Sigmoid colon (tissue), 7 donors: ENCODE results near the gene GLIPR2. TPM values are rescaled to one million over a fixed set of nuclear protein-coding genes. Genes with fewer than 3 reads are reported as not detected.

Experiments
- DNase-seq: peaks from one replicate; pipeline ENCODE4 v3.0.0-alpha.2; 2019
- H3K27ac ChIP-seq, 4 donors: fragments of 200-600 bp; sonication (generic); one replicate each; pipeline ENCODE4 v1.5.1; 2016 to 2019; ENCODE audit warnings: mild to moderate bottlenecking in 1 of 4
- H3K27me3 ChIP-seq, 3 donors: fragments of 200-600 bp; sonication (generic); one replicate each; pipeline ENCODE4 v1.5.1; 2019; ENCODE audit warnings: mild to moderate bottlenecking in 1 of 3
- H3K36me3 ChIP-seq, 4 donors: fragments of 200-600 bp; sonication (generic); one replicate each; pipeline ENCODE4 v1.5.1; 2016 to 2019
- H3K4me1 ChIP-seq, 4 donors: fragments of 200-600 bp; sonication (generic); one replicate each; pipeline ENCODE4 v1.5.1; 2017 to 2019
- H3K4me3 ChIP-seq, 4 donors: fragments of 200-600 bp; sonication (generic); one replicate each; pipeline ENCODE4 v1.5.1; 2017 to 2019; ENCODE audit warnings: mild to moderate bottlenecking in 2 of 4, moderate library complexity in 1 of 4
- H3K9me3 ChIP-seq, 4 donors: fragments of 200-600 bp in 3 of 4; sonication (generic) in 3 of 4; one replicate each; pipeline versions ENCODE4 v1.5.1 to v1.6.1; 2013 to 2019
- EP300 ChIP-seq, 4 donors: sonication (generic); formaldehyde crosslinking; IDR thresholded peaks; one replicate each; pipeline ENCODE4 v1.6.1; 2017; ENCODE audit warnings: antibody characterized with exemption in 4 of 4
- POLR2A ChIP-seq, 2 donors: fragments of 450-650 bp; IDR thresholded peaks; one replicate each; pipeline ENCODE4 v1.6.1; 2016; ENCODE audit warnings: antibody characterized with exemption in 2 of 2, mild to moderate bottlenecking in 2 of 2, moderate library complexity in 2 of 2
- POLR2AphosphoS5 ChIP-seq, 4 donors: sonication (generic); formaldehyde crosslinking; IDR thresholded peaks; one replicate each; pipeline ENCODE4 v1.6.1; 2017; ENCODE audit warnings: antibody characterized with exemption in 4 of 4
- WGBS, 2 donors: extraction: QIAGEN DNeasy Blood & Tissue Kit; methylation state at CpG; one replicate each; pipeline ENCODE4 v1.1.7; 2013; 5-methylcytosine and 5-hydroxymethylcytosine counted together
- intact Hi-C: fragments of 100-400 bp; cut with DNase I; formaldehyde crosslinking; loops from one replicate; pipeline ENCODE4 v1.15.1; 2023
- polyA plus RNA-seq, 3 donors: library from polyadenylated mRNA; stranded (reverse); fragments of 200-250 nt; gene quantifications; one replicate each; pipeline ENCODE4 v1.2.3, GENCODE V29; 2013
- total RNA-seq, 4 donors: library from RNA; depleted of rRNA; stranded (reverse); fragments of >200 nt; gene quantifications; one replicate each; pipeline ENCODE4 v1.1.0, GENCODE V29; 2016
- TF ChIP-seq, protein P1 (sequence below), 4 experiments: fragments of 450-650 bp in 3 of 4; fragments of 200-600 bp in 1 of 4; IDR thresholded peaks; one replicate each; pipeline ENCODE4 v1.5.1; 2016 to 2019; ENCODE audit warnings: antibody characterized with exemption in 4 of 4, mild to moderate bottlenecking in 3 of 4, moderate library complexity in 2 of 4
- donor health status: healthy with polysubstance abuse.
- donor health status: Bipolar disorder and iron deficiency.
- donor health status: healthy.

Gene GLIPR2
- total and polyA plus RNA-seq, 7 donors, result 29.8 to 90.6 (median 57.3) TPM

GRCh38 chr9:36189976-36190375 is 53.4 kb downstream of the GLIPR2 start:
- Histone ChIP-seq H3K4me3 (peak overlapping the region; percentile 86 to 98 (median 90)), H3K27me3 (no peaks in the 10 kb centered on the region), H3K9me3 (no peaks in the 10 kb centered on the region)

DNA sequence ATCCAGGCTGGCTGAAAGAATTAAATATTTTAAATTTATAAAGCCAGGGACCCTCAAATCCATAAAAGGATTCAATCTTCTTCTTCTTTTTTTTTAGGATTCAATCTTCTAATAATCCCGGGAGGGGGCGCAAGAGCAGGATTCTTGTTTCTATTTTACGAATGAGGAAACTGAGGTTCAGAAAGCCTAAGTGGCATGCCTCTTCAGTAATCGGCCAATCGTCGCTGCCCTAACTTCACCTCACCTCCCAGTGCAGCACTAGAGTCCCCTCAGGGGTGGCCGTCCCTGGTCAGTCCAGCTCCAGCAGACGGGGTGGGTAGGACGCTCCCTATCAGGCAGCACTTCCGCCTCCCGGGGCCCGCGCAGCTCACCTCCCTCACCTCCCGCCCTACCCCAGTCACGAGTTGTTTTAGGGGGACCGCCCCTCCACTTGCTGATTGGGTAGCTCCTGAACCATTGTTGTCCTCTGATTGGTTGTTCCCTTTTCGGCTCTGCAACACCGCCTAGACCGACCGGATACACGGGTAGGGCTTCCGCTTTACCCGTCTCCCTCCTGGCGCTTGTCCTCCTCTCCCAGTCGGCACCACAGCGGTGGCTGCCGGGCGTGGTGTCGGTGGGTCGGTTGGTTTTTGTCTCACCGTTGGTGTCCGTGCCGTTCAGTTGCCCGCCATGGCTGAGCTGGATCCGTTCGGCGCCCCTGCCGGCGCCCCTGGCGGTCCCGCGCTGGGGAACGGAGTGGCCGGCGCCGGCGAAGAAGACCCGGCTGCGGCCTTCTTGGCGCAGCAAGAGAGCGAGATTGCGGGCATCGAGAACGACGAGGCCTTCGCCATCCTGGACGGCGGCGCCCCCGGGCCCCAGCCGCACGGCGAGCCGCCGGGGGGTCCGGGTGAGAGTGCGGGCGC is 54.1 kb downstream of the GLIPR2 start, which contains the start of gene CLTA:
TSS of gene CLTA (plus strand) at position 534 of the 902 bp plus-strand sequence. CDS start at position 670, 136 bp downstream.
- Histone ChIP-seq H3K9me3 (no peaks in the 10 kb centered on the region), H3K27me3 (no peaks in the 10 kb centered on the region), H3K36me3 (no peaks in the 10 kb centered on the region), H3K4me1 (peaks cover 0 to 46% (median 41%) of the 10 kb centered on the region in 4 donors), H3K4me3 (peak within 1 kb of the TSS; percentile 86 to 98 (median 90)), H3K27ac (peak within 1 kb of the TSS; percentile 90 to 95 (median 92))
- peak; percentile 87 to 98 (median 96) for TF ChIP-seq POLR2AphosphoS5 (IDR thresholded peaks at IDR 0.05)
- TF ChIP-seq EP300 (IDR thresholded peaks at IDR 0.05), result no peak
- TF ChIP-seq, protein P1, sequence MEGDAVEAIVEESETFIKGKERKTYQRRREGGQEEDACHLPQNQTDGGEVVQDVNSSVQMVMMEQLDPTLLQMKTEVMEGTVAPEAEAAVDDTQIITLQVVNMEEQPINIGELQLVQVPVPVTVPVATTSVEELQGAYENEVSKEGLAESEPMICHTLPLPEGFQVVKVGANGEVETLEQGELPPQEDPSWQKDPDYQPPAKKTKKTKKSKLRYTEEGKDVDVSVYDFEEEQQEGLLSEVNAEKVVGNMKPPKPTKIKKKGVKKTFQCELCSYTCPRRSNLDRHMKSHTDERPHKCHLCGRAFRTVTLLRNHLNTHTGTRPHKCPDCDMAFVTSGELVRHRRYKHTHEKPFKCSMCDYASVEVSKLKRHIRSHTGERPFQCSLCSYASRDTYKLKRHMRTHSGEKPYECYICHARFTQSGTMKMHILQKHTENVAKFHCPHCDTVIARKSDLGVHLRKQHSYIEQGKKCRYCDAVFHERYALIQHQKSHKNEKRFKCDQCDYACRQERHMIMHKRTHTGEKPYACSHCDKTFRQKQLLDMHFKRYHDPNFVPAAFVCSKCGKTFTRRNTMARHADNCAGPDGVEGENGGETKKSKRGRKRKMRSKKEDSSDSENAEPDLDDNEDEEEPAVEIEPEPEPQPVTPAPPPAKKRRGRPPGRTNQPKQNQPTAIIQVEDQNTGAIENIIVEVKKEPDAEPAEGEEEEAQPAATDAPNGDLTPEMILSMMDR (IDR thresholded peaks at IDR 0.05), result peak; percentile 22 to 53 (median 48)
- peak; percentile 72 to 91 for TF ChIP-seq POLR2A (IDR thresholded peaks at IDR 0.05)
- WGBS, 2 donors, result 0% methylated on average over 68 of the region's 68 CpGs
- DNase-seq, result peak; percentile 99
- intact Hi-C loops, result loop anchor here (2.0 to 5.0 kb wide), 5 partner anchors 54 to 297 kb away; partner anchors contain the start of genes GLIPR2 and GNE

More at GRCh38 chr9:36189976-36190375, 53.4 kb downstream of the GLIPR2 start:
- intact Hi-C loops, result loop anchor here (2.0 to 5.0 kb wide), 5 partner anchors 53 to 297 kb away; partner anchors contain the start of genes GLIPR2 and GNE
- no peaks in the 10 kb centered on the region for H3K36me3 ChIP-seq
- peaks cover 0 to 44% (median 40%) of the 10 kb centered on the region in 4 donors for H3K4me1 ChIP-seq
- peak; percentile 53 for DNase-seq
- H3K27ac ChIP-seq, result peak overlapping the region; percentile 90 to 95 (median 92)
- no peak for TF ChIP-seq POLR2A (IDR thresholded peaks at IDR 0.05)
- 3 to 11% methylated on average over 9 of the region's 9 CpGs for WGBS, 2 donors

- no peaks in the 10 kb centered on the region for H3K9me3 ChIP-seq
- intact Hi-C loops, result loop anchor here (2.0 to 5.0 kb wide), 5 partner anchors 54 to 296 kb away; partner anchors contain the start of genes GLIPR2 and GNE
- TF ChIP-seq, protein P1 (IDR thresholded peaks at IDR 0.05), result no peak
- TF ChIP-seq POLR2A (IDR thresholded peaks at IDR 0.05), result no peak
- no peak for TF ChIP-seq POLR2AphosphoS5 (IDR thresholded peaks at IDR 0.05)
- no peak for TF ChIP-seq EP300 (IDR thresholded peaks at IDR 0.05)
- H3K36me3 ChIP-seq, result no peaks in the 10 kb centered on the region
- peak overlapping the region; percentile 90 to 95 (median 92) for H3K27ac ChIP-seq
- DNase-seq, result peak; percentile 72
- H3K4me1 ChIP-seq, result peaks cover 0 to 46% (median 41%) of the 10 kb centered on the region in 4 donors
- no peaks in the 10 kb centered on the region for H3K27me3 ChIP-seq
- peak overlapping the region; percentile 86 to 98 (median 90) for H3K4me3 ChIP-seq
- 0% methylated on average over 18 of the region's 18 CpGs for WGBS, 2 donors
Observed at GRCh38 chr9:36191290-36191645, 54.7 kb downstream of the GLIPR2 start.

- Histone ChIP-seq H3K4me3 (peak overlapping the region; percentile 86 to 98 (median 90)), H3K36me3 (no peaks in the 10 kb centered on the region), H3K4me1 (peaks cover 0 to 46% (median 41%) of the 10 kb centered on the region in 4 donors), H3K27me3 (no peaks in the 10 kb centered on the region), H3K9me3 (no peaks in the 10 kb centered on the region), H3K27ac (peak overlapping the region; percentile 90 to 95 (median 92))
- WGBS, 2 donors, result 1 to 2% methylated on average over 7 of the region's 7 CpGs
- no peak for DNase-seq
- intact Hi-C loops, result loop anchor here (2.0 to 5.0 kb wide), 5 partner anchors 55 to 296 kb away; partner anchors contain the start of genes GLIPR2 and GNE
- TF ChIP-seq, protein P1 (IDR thresholded peaks at IDR 0.05), result no peak
- no peak for TF ChIP-seq EP300 (IDR thresholded peaks at IDR 0.05)
- no peak for TF ChIP-seq POLR2A (IDR thresholded peaks at IDR 0.05)
- no peak for TF ChIP-seq POLR2AphosphoS5 (IDR thresholded peaks at IDR 0.05)
Observed at GRCh38 chr9:36191686-36192085, 55.2 kb downstream of the GLIPR2 start.

DNA sequence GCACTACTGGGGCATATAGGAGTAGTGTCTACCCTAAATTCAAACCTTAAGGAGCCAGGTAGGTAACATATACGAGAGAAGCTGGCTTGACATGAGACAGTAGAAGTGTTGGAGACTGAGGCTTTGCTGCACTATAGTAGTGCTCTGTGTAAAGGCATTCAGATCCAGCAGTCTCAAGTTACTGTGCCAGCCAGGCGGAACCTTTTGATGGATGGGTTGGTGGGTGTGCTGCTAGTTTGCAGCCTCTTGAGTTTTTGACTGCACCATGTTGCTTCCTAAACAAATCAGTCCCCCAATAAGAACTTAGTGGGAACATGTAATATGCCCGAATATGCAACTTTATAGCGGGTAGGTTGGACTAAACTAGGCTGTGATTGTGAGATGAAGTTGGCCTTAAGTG is 55.7 kb downstream of the GLIPR2 start:
- peak overlapping the region; percentile 86 to 98 (median 90) for H3K4me3 ChIP-seq
- peak overlapping the region in 3 of 4 donors; percentile 92 to 95 (median 93) for H3K27ac ChIP-seq
- 60 to 76% methylated on average over 4 of the region's 4 CpGs for WGBS, 2 donors
- H3K4me1 ChIP-seq, result peaks cover 0 to 46% (median 41%) of the 10 kb centered on the region in 4 donors
- DNase-seq, result peak; percentile 18
- no peaks in the 10 kb centered on the region for H3K9me3 ChIP-seq
- TF ChIP-seq POLR2AphosphoS5 (IDR thresholded peaks at IDR 0.05) (no peak), POLR2A (IDR thresholded peaks at IDR 0.05) (no peak), EP300 (IDR thresholded peaks at IDR 0.05) (no peak)
- TF ChIP-seq, protein P1 (IDR thresholded peaks at IDR 0.05), result no peak
- intact Hi-C loops, result loop anchor here (5.0 kb wide), 2 partner anchors 135 to 295 kb away; no protein-coding TSS in a partner anchor
- peaks cover 0 to 4% (median 0%) of the 10 kb centered on the region in 4 donors for H3K36me3 ChIP-seq
- H3K27me3 ChIP-seq, result no peaks in the 10 kb centered on the region
